WTC11 (cell line): ENCODE results near the gene PPARD. TPM values are rescaled to one million over a fixed set of nuclear protein-coding genes. Genes with fewer than 3 reads are reported as not detected.

ENCODE experiments used
- ATAC-seq: fragments of 200-7000 bp; cut with Tn5 transposase; 2 replicates; pipeline ENCODE4 v1.10.0; 2021; ENCODE audit warnings: mild to moderate bottlenecking, moderate library complexity
- CTCF ChIA-PET: fragments of 300-600 bp; sonication (Branson Sonifier 250); formaldehyde crosslinking; loops from one replicate; lab custom pipeline; 2021; ENCODE audit warnings: antibody characterized with exemption; lab: Charles Lee
- POLR2A ChIA-PET: fragments of 350-600 bp; sonication (Branson Sonifier 250); formaldehyde crosslinking; loops from one replicate; lab custom pipeline; 2021; ENCODE audit warnings: antibody characterized with exemption; lab: Charles Lee
- DNase-seq: peaks from one replicate; pipeline ENCODE4 v3.0.0; 2021; ENCODE audit warnings: low spot score
- H3K27ac Mint-ChIP-seq: 2 replicates; pipeline ENCODE4 v1.8.0; 2021; ENCODE audit warnings: mixed read lengths
- H3K27me3 Mint-ChIP-seq: 2 replicates; pipeline ENCODE4 v1.8.0; 2021; ENCODE audit warnings: low read depth, mild to moderate bottlenecking, moderate library complexity, mixed read lengths
- H3K36me3 Mint-ChIP-seq: 2 replicates; pipeline ENCODE4 v1.8.0; 2021; ENCODE audit warnings: mixed read lengths
- H3K4me1 Mint-ChIP-seq: 2 replicates; pipeline ENCODE4 v1.8.0; 2022; ENCODE audit warnings: mixed read lengths
- H3K4me3 Mint-ChIP-seq: 2 replicates; pipeline ENCODE4 v1.8.0; 2021; ENCODE audit warnings: mild to moderate bottlenecking, moderate library complexity, mixed read lengths
- H3K9me3 Mint-ChIP-seq: 2 replicates; pipeline ENCODE4 v1.8.0; 2021; ENCODE audit warnings: mixed read lengths
- ATF1 ChIP-seq: sonication (generic); formaldehyde crosslinking; IDR thresholded peaks from 2 replicates; pipeline ENCODE4 v1.8.1; 2023; ENCODE audit warnings: mild to moderate bottlenecking, moderate library complexity, missing genetic modification reagents
- ATF2 ChIP-seq: sonication (generic); formaldehyde crosslinking; IDR thresholded peaks from 2 replicates; pipeline ENCODE4 v1.8.1; 2022; ENCODE audit warnings: low read depth, missing genetic modification reagents, borderline replicate concordance
- ATF3 ChIP-seq: sonication (generic); formaldehyde crosslinking; conservative IDR thresholded peaks from 2 replicates; pipeline ENCODE4 v1.8.1; 2022; ENCODE audit warnings: mild to moderate bottlenecking, missing genetic modification reagents
- CTCF ChIP-seq: fragments of 200-600 bp; IDR thresholded peaks from 2 replicates; pipeline ENCODE4 v1.8.0; 2022; ENCODE audit warnings: antibody characterized with exemption
- E2F1 ChIP-seq: sonication (generic); formaldehyde crosslinking; IDR thresholded peaks from 2 replicates; pipeline ENCODE4 v1.8.0; 2022; ENCODE audit warnings: mild to moderate bottlenecking, missing genetic modification reagents
- ERG ChIP-seq: fragments of 250-450 bp; sonication (Bioruptor Pico); IDR thresholded peaks from 2 replicates; pipeline ENCODE4 v1.8.0; 2021; ENCODE audit warnings: mild to moderate bottlenecking
- ETV6 ChIP-seq: sonication (generic); formaldehyde crosslinking; IDR thresholded peaks from 2 replicates; pipeline ENCODE4 v1.8.1; 2022; ENCODE audit warnings: mild to moderate bottlenecking, missing genetic modification reagents
- FOXK1 ChIP-seq: sonication (generic); formaldehyde crosslinking; IDR thresholded peaks from 2 replicates; pipeline ENCODE4 v1.8.0; 2022; ENCODE audit warnings: mild to moderate bottlenecking, moderate library complexity, missing genetic modification reagents
- FOXP4 ChIP-seq: sonication (generic); formaldehyde crosslinking; IDR thresholded peaks from 2 replicates; pipeline ENCODE4 v1.8.0; 2022; ENCODE audit warnings: mild to moderate bottlenecking, missing genetic modification reagents
- GABPB1 ChIP-seq: sonication (generic); formaldehyde crosslinking; IDR thresholded peaks from 2 replicates; pipeline ENCODE4 v1.8.1; 2023; ENCODE audit warnings: mild to moderate bottlenecking, missing genetic modification reagents
- GTF2I ChIP-seq: fragments of 250-450 bp; sonication (Bioruptor Pico); conservative IDR thresholded peaks from 2 replicates; pipeline ENCODE4 v1.4.0; 2021; ENCODE audit warnings: mild to moderate bottlenecking
- IRF2 ChIP-seq: sonication (generic); formaldehyde crosslinking; IDR thresholded peaks from 2 replicates; pipeline ENCODE4 v1.8.0; 2022; ENCODE audit warnings: low read depth, missing genetic modification reagents, borderline replicate concordance
- NR1H2 ChIP-seq: sonication (generic); formaldehyde crosslinking; IDR thresholded peaks from 2 replicates; pipeline ENCODE4 v1.9.0; 2021; ENCODE audit warnings: mild to moderate bottlenecking, moderate library complexity, missing genetic modification reagents
- PRRX2 ChIP-seq: fragments of 250-450 bp; sonication (Bioruptor Pico); IDR thresholded peaks from 2 replicates; pipeline ENCODE4 v1.8.0; 2021; ENCODE audit warnings: mild to moderate bottlenecking
- SP1 ChIP-seq: sonication (generic); formaldehyde crosslinking; conservative IDR thresholded peaks from 2 replicates; pipeline ENCODE4 v1.8.1; 2022; ENCODE audit warnings: missing genetic modification reagents
- STAT6 ChIP-seq: sonication (generic); formaldehyde crosslinking; conservative IDR thresholded peaks from 2 replicates; pipeline ENCODE4 v1.8.1; 2023; ENCODE audit warnings: mild to moderate bottlenecking, low read depth, missing genetic modification reagents, moderate library complexity
- TCF7 ChIP-seq: sonication (generic); formaldehyde crosslinking; IDR thresholded peaks from 2 replicates; pipeline ENCODE4 v1.8.0; 2022; ENCODE audit warnings: mild to moderate bottlenecking, low read depth, missing genetic modification reagents, moderate library complexity
- USF1 ChIP-seq: sonication (generic); formaldehyde crosslinking; IDR thresholded peaks from 2 replicates; pipeline ENCODE4 v1.8.0; 2022; ENCODE audit warnings: mild to moderate bottlenecking, missing genetic modification reagents
- USF2 ChIP-seq: sonication (generic); formaldehyde crosslinking; IDR thresholded peaks from 2 replicates; pipeline ENCODE4 v1.8.1; 2023; ENCODE audit warnings: mild to moderate bottlenecking, missing genetic modification reagents, moderate library complexity
- ZNF263 ChIP-seq: sonication (generic); formaldehyde crosslinking; IDR thresholded peaks from 2 replicates; pipeline ENCODE4 v1.8.1; 2022; ENCODE audit warnings: low read depth, mild to moderate bottlenecking, moderate library complexity, missing genetic modification reagents
- total RNA-seq: library from RNA; stranded (reverse); gene quantifications from 3 replicates; pipeline ENCODE4 v1.2.3, GENCODE V29; 2021

PPARD gene
- total RNA-seq, 1 experiment from 2014 or later: 14.7 TPM

- TF ChIP-seq E2F1 (CRISPR knock-in tag) (no peak), ZNF263 (CRISPR knock-in tag) (no peak), STAT6 (CRISPR knock-in tag) (no peak), USF2 (no peak)
Measured at GRCh38 chr6:35427851-35428321, 85.5 kb downstream of the PPARD start (continued).

GRCh38 chr6:35428421-35429149 is 86.2 kb downstream of the PPARD start:
- peaks cover 20% of the 10 kb centered on the region for H3K9me3 Mint-ChIP-seq
- no peak overlapping the region for H3K4me3 Mint-ChIP-seq
- peaks cover 25% of the 10 kb centered on the region for H3K36me3 Mint-ChIP-seq
- ATAC-seq (peak; percentile 40), DNase-seq (no peak)
- peak overlapping the region; percentile 74 for H3K27ac Mint-ChIP-seq
- TF ChIP-seq CTCF: no peak
- peak; percentile 60 for TF ChIP-seq GABPB1
- H3K4me1 Mint-ChIP-seq: peaks cover 23% of the 10 kb centered on the region
- POLR2A ChIA-PET: interaction anchor here (1.5 kb wide), 1 partner anchor 10 kb away, joined by 7 read pairs; no protein-coding TSS in a partner anchor
- CTCF ChIA-PET: interaction anchor here (0.8 to 4.1 kb wide), 6 partner anchors 7 to 110 kb away, joined by 3 to 33 read pairs (median 3); no protein-coding TSS in a partner anchor
- H3K27me3 Mint-ChIP-seq: no peaks in the 10 kb centered on the region

GRCh38 chr6:35429463-35429862 is 87.1 kb downstream of the PPARD start:
- DNase-seq: no peak
- no peak overlapping the region for H3K27ac Mint-ChIP-seq
- peaks cover 23% of the 10 kb centered on the region for H3K4me1 Mint-ChIP-seq
- no peak for ATAC-seq
- ChIA-PET CTCF (interaction anchor here (1.3 kb wide), 1 partner anchor 88 kb away, joined by 3 read pairs; no protein-coding TSS in a partner anchor), POLR2A (no interaction called here)
- H3K27me3 Mint-ChIP-seq: no peaks in the 10 kb centered on the region
- peaks cover 20% of the 10 kb centered on the region for H3K9me3 Mint-ChIP-seq
- peaks cover 24% of the 10 kb centered on the region for H3K36me3 Mint-ChIP-seq
- no peak overlapping the region for H3K4me3 Mint-ChIP-seq
- TF ChIP-seq PRRX2 (CRISPR knock-in tag) (no peak), ATF1 (CRISPR knock-in tag) (no peak), USF1 (CRISPR knock-in tag) (no peak), IRF2 (CRISPR knock-in tag) (no peak), ATF2 (CRISPR knock-in tag) (no peak), ERG (CRISPR knock-in tag) (no peak), NR1H2 (CRISPR knock-in tag) (no peak), ETV6 (no peak), FOXP4 (CRISPR knock-in tag) (no peak), FOXK1 (CRISPR knock-in tag) (no peak), SP1 (no peak), GTF2I (CRISPR knock-in tag) (no peak), ATF3 (CRISPR knock-in tag) (no peak), TCF7 (CRISPR knock-in tag) (no peak)
